Tibial nerve (tissue), 4 donors: ENCODE results near the gene HOXB8.

Experiments
- CTCF ChIP-seq, 5 experiments: fragments of 200-600 bp in 3 of 5; fragments of 450-650 bp in 2 of 5; sonication (generic) in 3 of 5; IDR thresholded peaks; one replicate each; pipeline ENCODE4 v1.5.1; 2016 to 2019; ENCODE audit warnings: antibody characterized with exemption in 5 of 5, mild to moderate bottlenecking in 3 of 5, moderate library complexity in 2 of 5
- EP300 ChIP-seq, 2 donors: sonication (generic); formaldehyde crosslinking; IDR thresholded peaks; one replicate each; pipeline ENCODE4 v1.6.1; 2017; ENCODE audit warnings: antibody characterized with exemption in 2 of 2, mild to moderate bottlenecking in 1 of 2
- POLR2A ChIP-seq, 2 donors: fragments of 450-650 bp; IDR thresholded peaks; one replicate each; pipeline ENCODE4 v1.6.1; 2017; ENCODE audit warnings: antibody characterized with exemption in 2 of 2, mild to moderate bottlenecking in 2 of 2, moderate library complexity in 2 of 2

GRCh38 chr17:48646183-48647102, 31.4 kb upstream of the HOXB8 start:
- no peak for TF ChIP-seq CTCF (IDR thresholded peaks at IDR 0.05)
- no peak for TF ChIP-seq POLR2A (IDR thresholded peaks at IDR 0.05)
- no peak for TF ChIP-seq EP300 (IDR thresholded peaks at IDR 0.05)
